GM12878 (cell line): ENCODE measurements around the gene PIK3R5. TPM values are rescaled to one million over a fixed set of nuclear protein-coding genes. Genes with fewer than 3 reads are reported as not detected.

Source experiments
- ATAC-seq: fragments of 200-7000 bp; cut with Tn5 transposase; 3 replicates; pipeline ENCODE4 v1.9.1; 2020; ENCODE audit warnings: mild to moderate bottlenecking, moderate library complexity
- BruUV-seq: library from RNA; stranded (reverse); fragments of 400-500 nt; replicated peaks from 2 replicates; lab custom pipeline; 2021; lab: Mats Ljungman, UMichigan
- CTCF ChIA-PET: fragments of 300-600 bp; sonication (Branson Sonifier 250); formaldehyde crosslinking; extraction: SDS; loops from one replicate; lab custom pipeline; 2021; ENCODE audit warnings: inconsistent platforms; lab: Yijun Ruan, JAX
- POLR2A ChIA-PET: fragments of 350-600 bp; formaldehyde crosslinking; extraction: SDS; loops from one replicate; lab custom pipeline; 2021; ENCODE audit warnings: inconsistent platforms; lab: Charles Lee
- RAD21 ChIA-PET: fragments of 300-600 bp; sonication (Branson Sonifier 250); formaldehyde crosslinking; loops from one replicate; lab custom pipeline; 2023; ENCODE audit warnings: antibody characterized with exemption; ENCODE audit not compliant: unreplicated experiment; lab: Charles Lee
- SMC1A ChIA-PET: fragments of 300-600 bp; sonication (Branson Sonifier 250); formaldehyde crosslinking; loops from one replicate; lab custom pipeline; 2023; ENCODE audit not compliant: unreplicated experiment, uncharacterized antibody; lab: Charles Lee
- DNase-seq: peaks from one replicate; pipeline ENCODE4 v3.0.0-alpha.2; 2011; ENCODE audit warnings: low read depth, low spot score
- FAIRE-seq: peaks from 3 replicates; lab custom pipeline; 2011; peaks lifted over from hg19 to GRCh38; lab: Jason Lieb, UNC
- H2AFZ ChIP-seq: 2 replicates; pipeline ENCODE4 v1.6.0; 2011; ENCODE audit warnings: low read depth, low read length, control low read depth; ENCODE audit not compliant: control insufficient read depth
- H3K27ac ChIP-seq: 2 replicates; pipeline ENCODE4 v1.5.1; 2011; ENCODE audit warnings: control low read depth; ENCODE audit not compliant: control insufficient read depth, insufficient read depth
- H3K27me3 ChIP-seq, 2 experiments: replicated peaks in 1 of 2; 2 replicates each; pipeline versions ENCODE4 v1.6.0 to v1.6.1; 2011; ENCODE audit warnings: low read length in 1 of 2; ENCODE audit not compliant: control insufficient read depth in 2 of 2, insufficient read depth in 2 of 2
- H3K36me3 ChIP-seq, 2 experiments: 2 replicates each; pipeline ENCODE4 v1.5.1; 2011; ENCODE audit warnings: low read length in 1 of 2; ENCODE audit not compliant: control insufficient read depth in 2 of 2, insufficient read depth in 2 of 2
- H3K4me1 ChIP-seq: 2 replicates; pipeline ENCODE4 v1.6.1; 2011; ENCODE audit warnings: mild to moderate bottlenecking, low read length, moderate library complexity, mixed read lengths; ENCODE audit not compliant: control insufficient read depth, insufficient read depth
- H3K4me2 ChIP-seq: 2 replicates; pipeline ENCODE4 v1.6.0; 2011; ENCODE audit warnings: control low read depth; ENCODE audit not compliant: control insufficient read depth, insufficient read depth
- H3K4me3 ChIP-seq: fragments of 200-600 bp; sonication (generic); 2 replicates; pipeline ENCODE4 v1.5.1; 2016
- H3K79me2 ChIP-seq: 2 replicates; pipeline ENCODE4 v1.6.0; 2011; ENCODE audit warnings: low read length; ENCODE audit not compliant: control insufficient read depth, insufficient read depth
- H3K9ac ChIP-seq: 2 replicates; pipeline ENCODE4 v1.8.0; 2011; ENCODE audit warnings: low read length, control low read depth, mixed read lengths; ENCODE audit not compliant: control insufficient read depth, insufficient read depth
- H3K9me3 ChIP-seq: replicated peaks from 3 replicates; pipeline ENCODE4 v1.5.1; 2011; ENCODE audit warnings: mild to moderate bottlenecking, low read length; ENCODE audit not compliant: control insufficient read depth, insufficient read depth
- H4K20me1 ChIP-seq: 2 replicates; pipeline ENCODE4 v1.6.0; 2011; ENCODE audit not compliant: control insufficient read depth, insufficient read depth
- GATAD2B ChIP-seq: fragments of 450-650 bp; conservative IDR thresholded peaks from 2 replicates; pipeline ENCODE4 v1.6.1; 2017; ENCODE audit warnings: low read depth, mild to moderate bottlenecking, moderate library complexity
- HDGF ChIP-seq: fragments of 450-650 bp; IDR thresholded peaks from 2 replicates; pipeline ENCODE4 v1.6.1; 2016; ENCODE audit warnings: antibody characterized with exemption
- KDM1A ChIP-seq: fragments of 200-600 bp; sonication (generic); IDR thresholded peaks from 2 replicates; pipeline ENCODE4 v1.6.1; 2016; ENCODE audit warnings: borderline replicate concordance
- MXI1 ChIP-seq: fragments of 150-350 bp; IDR thresholded peaks from 2 replicates; pipeline ENCODE4 v1.6.1; 2011; ENCODE audit warnings: low read depth, mild to moderate bottlenecking, inconsistent platforms, low read length, improper control_type of control experiment
- RELA ChIP-seq: fragments of 450-650 bp; IDR thresholded peaks from 2 replicates; pipeline ENCODE4 v1.8.0; 2014; ENCODE audit warnings: borderline replicate concordance; ENCODE audit not compliant: partially characterized antibody
- SRF ChIP-seq, 2 experiments: IDR thresholded peaks; 2 replicates each; pipeline ENCODE4 v1.6.1; 2011; ENCODE audit warnings: low read depth in 2 of 2, low read length in 2 of 2, mild to moderate bottlenecking in 1 of 2, moderate library complexity in 1 of 2
- SUZ12 ChIP-seq: fragments of 200-600 bp; sonication (generic); IDR thresholded peaks from one replicate; pipeline ENCODE4 v1.6.1; 2018; ENCODE audit warnings: antibody characterized with exemption, mild to moderate bottlenecking; ENCODE audit not compliant: unreplicated experiment
- YBX1 ChIP-seq: fragments of 450-650 bp; IDR thresholded peaks from 2 replicates; pipeline ENCODE4 v1.6.1; 2016; ENCODE audit warnings: antibody characterized with exemption
- WGBS: methylation state at CpG from one replicate; pipeline ENCODE4 v1.1.6; 2016; ENCODE audit warnings: low lambda C conversion rate; ENCODE audit not compliant: insufficient replicate concordance, insufficient coverage; ENCODE audit errors: missing lambda C conversion rate; 5-methylcytosine and 5-hydroxymethylcytosine counted together
- in situ Hi-C: fragments of 300-500 bp; cut with MboI; formaldehyde crosslinking; loops from 9 replicates; pipeline ENCODE4 v1.14.3; 2018; ENCODE audit warnings: mixed read lengths
- intact Hi-C: fragments of 100-400 bp; cut with micrococcal nuclease; formaldehyde crosslinking; loops from one replicate; pipeline ENCODE4 v1.14.2; 2022; ENCODE audit not compliant: unreplicated experiment
- polyA plus RNA-seq, 11 experiments: library from polyadenylated mRNA; depleted of rRNA in 4 of 11; unstranded in 6 of 11; stranded (reverse) in 5 of 11; fragments of >200 nt; fragmentation: Nextera tagmentation in 4 of 11; fragmentation: Illumina TruSeq in 1 of 11; extraction: Ambion mirVana in 4 of 11; extraction: Trizol in 1 of 11; gene quantifications; 1 replicate in 1 of 11; 2 replicates in 10 of 11; pipeline versions ENCODE4 v1.2.1 to v1.2.3, GENCODE V29; 2011 to 2016; ENCODE audit warnings: inconsistent platforms in 2 of 11, missing spikeins in 2 of 11, low read depth in 1 of 11
- total RNA-seq, 4 experiments: library from RNA; depleted of rRNA in 3 of 4; stranded (reverse); fragments of >200 nt in 3 of 4; fragmentation: Illumina TruSeq in 1 of 4; extraction: Trizol in 1 of 4; gene quantifications; 2 replicates each; pipeline versions ENCODE4 v1.2.1 to v1.2.3, GENCODE V29; 2013 to 2021

The PIK3R5 gene
- total and polyA plus RNA-seq, 10 of the 15 experiments (the other 5 are each of a cell fraction or from before 2014, with no cell fraction given), result 9.5 to 50.8 (median 35.5) TPM

- no peak for ATAC-seq
- POLR2A ChIA-PET, result interaction anchor here (1.7 to 5.1 kb wide), 5 partner anchors 12 to 41 kb away, joined by 5 to 22 read pairs (median 9); no protein-coding TSS in a partner anchor
- 71% methylated on average over 6 of the region's 6 CpGs for WGBS
- Histone ChIP-seq H3K79me2 (peaks cover 49% of the 10 kb centered on the region), H3K27me3 (no peaks in the 10 kb centered on the region), H3K9ac (no peak overlapping the region), H3K27ac (no peak overlapping the region), H3K4me1 (peaks cover 50% of the 10 kb centered on the region), H3K4me3 (no peak overlapping the region), H3K9me3 (peaks cover 36% of the 10 kb centered on the region), H2AFZ (no peak overlapping the region), H3K36me3 (peaks cover 4 to 8% of the 10 kb centered on the region in 2 experiments; a peak in 3 of 4 replicates), H4K20me1 (no peaks in the 10 kb centered on the region), H3K4me2 (no peak overlapping the region)
- CTCF ChIA-PET, result interaction anchor here (1.5 to 2.4 kb wide), 4 partner anchors 16 to 30 kb away, joined by 3 to 9 read pairs (median 8); no protein-coding TSS in a partner anchor
- FAIRE-seq, result no peak
- intact Hi-C loops, result loop anchor here (5.0 kb wide), 2 partner anchors 35 to 60 kb away; no protein-coding TSS in a partner anchor
- RAD21 ChIA-PET, result interaction anchor here (0.8 to 3.4 kb wide), 7 partner anchors 18 to 75 kb away, joined by 3 to 11 read pairs (median 9); partner anchors contain the start of gene PIK3R5
- TF ChIP-seq SRF (IDR thresholded peaks at IDR 0.05; ENCODE audit: low read depth in 2 of 2, low read length in 2 of 2) (no peak), YBX1 (no peak), MXI1 (no peak), SUZ12 (no peak), HDGF (no peak), RELA (no peak), KDM1A (no peak), GATAD2B (no peak)
- DNase-seq, result no peak
- SMC1A ChIA-PET, result interaction anchor here (1.5 to 7.3 kb wide), 9 partner anchors 10 to 74 kb away, joined by 4 to 63 read pairs (median 5); no protein-coding TSS in a partner anchor
- in situ Hi-C loops, result no loop called here
- no TSS peak for BruUV-seq
These were observed 43.1 kb downstream of the PIK3R5 start for GRCh38 chr17:8922451-8922850.
